HS-27A (cell line): ENCODE data around the gene RPL36A.

Source experiments
- DNase-seq: peaks from one replicate; pipeline ENCODE4 v3.0.0-alpha.2; 2012; ENCODE audit warnings: low read depth, missing footprints

RPL36A gene

DNA sequence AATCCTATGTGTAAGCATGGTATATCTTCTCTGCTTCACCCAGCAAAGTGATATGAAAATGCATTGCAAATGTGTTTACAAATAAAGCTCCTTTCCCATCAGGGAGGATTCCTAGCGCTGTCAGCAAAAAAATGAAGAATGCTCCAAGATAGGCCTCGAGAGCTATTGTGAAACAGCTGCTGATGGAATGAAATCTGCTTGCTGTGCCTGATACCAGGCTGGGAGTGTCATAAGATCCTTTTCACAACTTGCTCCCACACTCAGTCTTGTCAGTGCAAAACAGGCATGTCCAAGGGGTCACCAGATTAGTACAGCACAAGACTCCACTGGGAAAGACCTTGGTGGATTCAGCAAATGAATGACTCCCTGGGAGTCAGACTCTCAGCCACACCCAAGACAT lies 51.3 kb downstream of the RPL36A start:
- no peak for DNase-seq
